Measurements from ENCODE around the gene ITPK1.

DNA sequence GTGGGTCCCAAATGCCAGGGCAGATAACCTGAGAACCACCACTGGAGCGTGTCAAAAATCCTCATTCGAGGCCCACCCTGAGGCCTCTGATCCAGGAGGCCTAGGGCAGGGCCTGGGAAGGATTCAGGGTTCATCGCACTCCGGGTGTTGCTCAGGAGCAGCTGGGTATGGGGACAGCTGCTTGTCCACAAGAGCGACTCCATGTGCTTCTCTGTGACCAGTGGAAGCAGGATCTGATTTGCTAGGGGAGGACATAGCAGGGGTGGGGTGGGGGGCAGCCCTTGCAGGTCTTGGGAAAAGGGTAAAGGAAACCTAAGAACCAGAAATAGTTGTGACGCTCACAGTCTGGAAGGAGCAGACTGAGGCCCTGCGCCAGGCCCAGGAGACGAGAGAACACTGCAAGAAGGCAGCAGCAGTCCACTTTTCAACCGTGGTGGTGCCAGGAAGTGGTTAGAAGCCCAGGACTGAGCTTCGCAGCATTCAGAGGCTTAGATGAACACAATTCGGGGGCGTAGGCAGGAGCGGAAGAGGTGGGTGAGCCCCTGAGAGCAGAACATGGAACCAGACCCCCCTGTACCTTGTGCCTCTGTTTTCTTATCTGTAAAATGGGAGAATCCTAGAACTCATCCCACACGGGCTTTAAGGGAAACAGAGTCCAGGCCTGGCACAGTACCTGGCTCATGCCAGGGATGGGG, 33.7 kb downstream of the ITPK1 start:
- TF ChIP-seq POLR2A (IDR thresholded peaks at IDR 0.05) (no peak), POLR2AphosphoS5 (IDR thresholded peaks at IDR 0.05) (no peak)
- TF ChIP-seq, protein P1, sequence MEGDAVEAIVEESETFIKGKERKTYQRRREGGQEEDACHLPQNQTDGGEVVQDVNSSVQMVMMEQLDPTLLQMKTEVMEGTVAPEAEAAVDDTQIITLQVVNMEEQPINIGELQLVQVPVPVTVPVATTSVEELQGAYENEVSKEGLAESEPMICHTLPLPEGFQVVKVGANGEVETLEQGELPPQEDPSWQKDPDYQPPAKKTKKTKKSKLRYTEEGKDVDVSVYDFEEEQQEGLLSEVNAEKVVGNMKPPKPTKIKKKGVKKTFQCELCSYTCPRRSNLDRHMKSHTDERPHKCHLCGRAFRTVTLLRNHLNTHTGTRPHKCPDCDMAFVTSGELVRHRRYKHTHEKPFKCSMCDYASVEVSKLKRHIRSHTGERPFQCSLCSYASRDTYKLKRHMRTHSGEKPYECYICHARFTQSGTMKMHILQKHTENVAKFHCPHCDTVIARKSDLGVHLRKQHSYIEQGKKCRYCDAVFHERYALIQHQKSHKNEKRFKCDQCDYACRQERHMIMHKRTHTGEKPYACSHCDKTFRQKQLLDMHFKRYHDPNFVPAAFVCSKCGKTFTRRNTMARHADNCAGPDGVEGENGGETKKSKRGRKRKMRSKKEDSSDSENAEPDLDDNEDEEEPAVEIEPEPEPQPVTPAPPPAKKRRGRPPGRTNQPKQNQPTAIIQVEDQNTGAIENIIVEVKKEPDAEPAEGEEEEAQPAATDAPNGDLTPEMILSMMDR (IDR thresholded peaks at IDR 0.05): no peak

Data from breast epithelium (tissue), 3 donors.